Psoas muscle (tissue), 8 donors: Measurements from ENCODE around the gene PPDPF. TPM values are rescaled to one million over a fixed set of nuclear protein-coding genes. Genes with fewer than 3 reads are reported as not detected.

ENCODE experiments used
- ATAC-seq, 4 donors: fragments of 200-7000 bp; cut with Tn5 transposase; one replicate each; pipeline ENCODE4 v1.9.1; 2020; ENCODE audit warnings: moderate library complexity in 3 of 4, mild to moderate bottlenecking in 2 of 4
- DNase-seq, 2 donors: peaks; one replicate each; pipeline ENCODE4 v3.0.0-alpha.2; 2020
- H3K27ac ChIP-seq: fragments of 200-600 bp; one replicate; pipeline ENCODE4 v1.8.0; 2022
- H3K27me3 ChIP-seq, 3 donors: fragments of 200-600 bp in 1 of 3; one replicate each; pipeline versions ENCODE4 v1.6.1 to v1.8.0; 2013 to 2022; ENCODE audit warnings: low read length in 2 of 3, mild to moderate bottlenecking in 2 of 3, moderate library complexity in 1 of 3; ENCODE audit not compliant: insufficient read depth in 3 of 3
- H3K36me3 ChIP-seq, 2 donors: fragments of 200-600 bp in 1 of 2; one replicate each; pipeline versions ENCODE4 v1.6.1 to v1.8.0; 2013 to 2022; ENCODE audit warnings: low read depth in 1 of 2, mild to moderate bottlenecking in 1 of 2, moderate library complexity in 1 of 2; ENCODE audit not compliant: insufficient read depth in 1 of 2
- H3K4me1 ChIP-seq: fragments of 200-600 bp; one replicate; pipeline ENCODE4 v1.8.0; 2022
- H3K4me3 ChIP-seq: fragments of 200-600 bp; one replicate; pipeline ENCODE4 v1.8.0; 2022; ENCODE audit warnings: mild to moderate bottlenecking
- H3K9me3 ChIP-seq: fragments of 200-600 bp; one replicate; pipeline ENCODE4 v1.8.0; 2022
- CTCF ChIP-seq: fragments of 200-600 bp; IDR thresholded peaks from one replicate; pipeline ENCODE4 v1.8.0; 2022; ENCODE audit warnings: antibody characterized with exemption
- WGBS, 3 donors: extraction: QIAGEN DNeasy Blood & Tissue Kit; methylation state at CpG; one replicate each; pipeline versions ENCODE4 v1.1.6 to v1.1.7; 2013; 5-methylcytosine and 5-hydroxymethylcytosine counted together
- intact Hi-C, 2 donors: fragments of 100-400 bp; cut with DNase I; formaldehyde crosslinking; loops; one replicate each; pipeline versions ENCODE4 v1.11.0 to v1.14.2; 2022
- polyA plus RNA-seq, 3 donors: library from polyadenylated mRNA; stranded (reverse); fragments of 200-250 nt; gene quantifications; one replicate each; pipeline ENCODE4 v1.2.3, GENCODE V29; 2013
- total RNA-seq, 4 donors: library from RNA; stranded (reverse); fragmentation: NEBNext Ultra II Directional in 2 of 4; extraction: Animal tissue kit (Norgen Biotek cat#: 25700) in 2 of 4; gene quantifications; one replicate each; pipeline versions ENCODE4 v1.2.1 to v1.2.4, GENCODE V29; 2021 to 2023
- donor health status: healthy with polysubstance abuse.
- donor health status: DM: no; HTN: no; CAD: no; lungs with moderate emphysema.
- donor health status: Bipolar disorder and iron deficiency.
- donor health status: healthy.
- donor health status: DM: yes; HTN: yes; CAD: no.
- donor health status: DM: no; HTN: no; CAD: no.
- donor health status: DM: no; HTN: no; CAD: no.
- donor health status: DM: yes; HTN: yes; CAD: no.

Gene PPDPF
- total and polyA plus RNA-seq, 7 donors, result 130 to 198 (median 153) TPM

- intact Hi-C loops, result loop anchor here (1.0 to 2.0 kb wide), 2 partner anchors 24 to 25 kb away; partner anchors contain the start of gene PPDPF (in 2 of the 2)
- H3K27me3 ChIP-seq, result peaks cover 0 to 2% (median 0%) of the 10 kb centered on the region in 3 donors
- WGBS, 3 donors, result 22 to 26% (median 23%) methylated on average over 42 to 48 of the region's 48 CpGs
- peaks cover 0 to 48% of the 10 kb centered on the region in 2 donors for H3K36me3 ChIP-seq
- peak overlapping the region; percentile 94 for H3K27ac ChIP-seq
- no peaks in the 10 kb centered on the region for H3K9me3 ChIP-seq
- TF ChIP-seq CTCF, result peak; percentile 92
- DNase-seq, result peak; percentile 69 to 89
- peak overlapping the region; percentile 75 for H3K4me3 ChIP-seq
- peaks cover 35% of the 10 kb centered on the region for H3K4me1 ChIP-seq
- ATAC-seq, result peak; percentile 21 to 48 (median 33)
Measured at GRCh38 chr20:63495741-63496595, 24.6 kb upstream of the PPDPF start.

DNA sequence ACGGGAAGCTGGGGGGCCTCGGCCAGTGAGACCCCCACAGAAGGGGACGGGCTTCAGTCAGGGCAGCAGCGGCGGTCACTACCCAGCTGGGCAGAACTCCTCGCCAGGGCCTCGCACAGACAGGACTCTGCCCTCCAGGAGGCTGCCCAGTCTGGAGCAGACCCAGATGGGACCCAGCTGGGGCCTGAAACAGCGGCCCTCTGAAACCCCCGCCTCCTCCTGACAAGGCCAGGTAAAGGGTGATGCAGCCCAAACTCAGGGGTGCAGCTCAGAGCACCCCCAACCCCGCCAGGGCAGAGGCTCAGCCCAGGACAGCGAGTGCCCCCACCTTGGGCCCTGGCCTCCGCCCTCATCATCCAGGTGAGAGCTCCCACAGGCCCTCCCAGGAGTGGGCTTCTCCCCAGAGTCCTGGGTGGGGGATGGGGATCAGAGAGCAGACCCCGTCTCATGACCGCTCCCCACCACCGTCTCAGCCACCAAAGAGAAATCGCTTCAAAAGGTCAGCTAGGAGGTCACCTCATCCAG lies 23.9 kb upstream of the PPDPF start:
- peaks cover 0 to 2% (median 0%) of the 10 kb centered on the region in 3 donors for H3K27me3 ChIP-seq
- peak overlapping the region; percentile 75 for H3K4me3 ChIP-seq
- peak overlapping the region; percentile 94 for H3K27ac ChIP-seq
- H3K4me1 ChIP-seq, result peaks cover 41% of the 10 kb centered on the region
- peaks cover 0 to 42% of the 10 kb centered on the region in 2 donors for H3K36me3 ChIP-seq
- intact Hi-C loops, result loop anchor here (1.0 to 2.0 kb wide), 2 partner anchors 24 kb away; partner anchors contain the start of gene PPDPF (in 2 of the 2)
- DNase-seq (peak in 1 of 2 donors; percentile 59), ATAC-seq (no peak)
- WGBS, 3 donors, result 37 to 50% (median 45%) methylated on average over 14 to 16 of the region's 16 CpGs
- no peaks in the 10 kb centered on the region for H3K9me3 ChIP-seq
- TF ChIP-seq CTCF, result no peak

GRCh38 chr20:63497138-63497945 lies 23.2 kb upstream of the PPDPF start:
- peak; percentile 55 to 84 for DNase-seq
- H3K36me3 ChIP-seq, result peaks cover 0 to 42% of the 10 kb centered on the region in 2 donors

More at GRCh38 chr20:63497138-63497945, 23.2 kb upstream of the PPDPF start:
- intact Hi-C loops, result loop anchor here in 1 of 2 donors (2.0 kb wide), 1 partner anchor 23 kb away; the partner anchor contains the start of gene PPDPF
- H3K27ac ChIP-seq, result peak overlapping the region; percentile 94
- H3K9me3 ChIP-seq, result no peaks in the 10 kb centered on the region
- WGBS, 3 donors, result 31 to 45% (median 33%) methylated on average over 19 to 20 of the region's 20 CpGs
- peak overlapping the region; percentile 75 for H3K4me3 ChIP-seq
- TF ChIP-seq CTCF, result no peak
- H3K4me1 ChIP-seq, result peaks cover 46% of the 10 kb centered on the region
- ATAC-seq, result peak; percentile 31 to 61 (median 52)
- peaks cover 0 to 2% (median 0%) of the 10 kb centered on the region in 3 donors for H3K27me3 ChIP-seq
